Inflammatory macrophage treated with lipopolysaccharide for 1 hour (primary cell): ENCODE measurements around the gene CAMK4.
"Not testable (repeated sequence)": the region's sequence is repeated elsewhere in the genome, so short reads cannot be mapped to it uniquely, and the experiment has no call there.

Experiments
- DNase-seq, 2 donors: peaks; one replicate each; pipeline ENCODE4 v3.0.0-alpha.2; 2020 to 2022

Gene CAMK4

GRCh38 chr5:111386832-111387162 is 162.6 kb downstream of the CAMK4 start:
- DNase-seq, result no peak

- no peak for DNase-seq
Measured at GRCh38 chr5:111387361-111387760, 163.2 kb downstream of the CAMK4 start.

GRCh38 chr5:111389390-111390082 is 165.4 kb downstream of the CAMK4 start:
- DNase-seq, result no peak

- no peak for DNase-seq
Measured at GRCh38 chr5:111392181-111392580, 168.0 kb downstream of the CAMK4 start.

GRCh38 chr5:111394586-111394985 is 170.4 kb downstream of the CAMK4 start:
- DNase-seq, result peak in 1 of 2 donors; percentile 3

GRCh38 chr5:111398013-111398412 is 173.8 kb downstream of the CAMK4 start:
- no peak for DNase-seq

- no peak for DNase-seq
Measured at GRCh38 chr5:111399113-111399512, 174.9 kb downstream of the CAMK4 start.

GRCh38 chr5:111401906-111402305 is 177.7 kb downstream of the CAMK4 start:
- no peak for DNase-seq

GRCh38 chr5:111404270-111404769 is 180.1 kb downstream of the CAMK4 start:
- DNase-seq, result no peak

- DNase-seq, result no peak
Measured at GRCh38 chr5:111407562-111407961, 183.4 kb downstream of the CAMK4 start.

GRCh38 chr5:111408817-111409216 is 184.6 kb downstream of the CAMK4 start:
- DNase-seq, result no peak

- not testable (repeated sequence) for DNase-seq
Measured at GRCh38 chr5:111409266-111409665, 185.1 kb downstream of the CAMK4 start.

GRCh38 chr5:111410067-111410466 is 185.9 kb downstream of the CAMK4 start:
- DNase-seq, result not testable (repeated sequence)

GRCh38 chr5:111411301-111411700 is 187.1 kb downstream of the CAMK4 start:
- DNase-seq, result no peak

GRCh38 chr5:111412593-111412992 is 188.4 kb downstream of the CAMK4 start:
- no peak for DNase-seq

GRCh38 chr5:111415053-111415452 is 190.9 kb downstream of the CAMK4 start:
- DNase-seq, result no peak

- DNase-seq, result no peak
Measured at GRCh38 chr5:111422245-111422644, 198.1 kb downstream of the CAMK4 start.

GRCh38 chr5:111422747-111423720 is 198.8 kb downstream of the CAMK4 start:
- no peak for DNase-seq

- DNase-seq, result no peak
Measured at GRCh38 chr5:111425205-111425604, 201.0 kb downstream of the CAMK4 start.

- DNase-seq, result no peak
Measured at GRCh38 chr5:111427762-111428161, 203.6 kb downstream of the CAMK4 start.

GRCh38 chr5:111432883-111433536 is 208.8 kb downstream of the CAMK4 start:
- DNase-seq, result no peak

GRCh38 chr5:111434800-111435199 is 210.6 kb downstream of the CAMK4 start:
- no peak for DNase-seq

GRCh38 chr5:111439473-111440075 is 215.4 kb downstream of the CAMK4 start:
- no peak for DNase-seq
